ENCODE data around the gene LIMS3. TPM values are rescaled to one million over a fixed set of nuclear protein-coding genes. Genes with fewer than 3 reads are reported as not detected.
"Not testable (repeated sequence)": the region's sequence is repeated elsewhere in the genome, so short reads cannot be mapped to it uniquely, and the experiment has no call there.

The LIMS3 gene
- total RNA-seq, 1 donor from 2014 or later, result 7.1 TPM

GRCh38 chr2:109945362-109945761 is 46.9 kb downstream of the LIMS3 start:
- not testable (repeated sequence) for H3K27me3 Mint-ChIP-seq (ENCODE audit: low read depth, unreplicated experiment); H3K4me2 ChIP-seq (ENCODE audit: low read length); H3K9me3 ChIP-seq (ENCODE audit: insufficient read depth, low read depth, low read length); H3K9me3 Mint-ChIP-seq (ENCODE audit: unreplicated experiment); H3K79me2 ChIP-seq (ENCODE audit: insufficient read depth, low read length); DNase-seq (ENCODE audit: low read depth); H3K36me3 ChIP-seq (ENCODE audit: insufficient read depth, low read length); H3K4me1 ChIP-seq (ENCODE audit: insufficient read depth, low read length); H3K27ac ChIP-seq (ENCODE audit: low read depth, low read length); H2AFZ ChIP-seq (ENCODE audit: low read depth, low read length); H3K27ac Mint-ChIP-seq (ENCODE audit: unreplicated experiment); FAIRE-seq; H3K27me3 ChIP-seq (ENCODE audit: insufficient read depth, low read length); H3K4me3 Mint-ChIP-seq (ENCODE audit: unreplicated experiment); H3K36me3 Mint-ChIP-seq (ENCODE audit: low read depth, unreplicated experiment); H3K4me3 ChIP-seq (ENCODE audit: insufficient read depth, low read depth, low read length); H4K20me1 ChIP-seq (ENCODE audit: insufficient read depth, low read length); H3K9ac ChIP-seq (ENCODE audit: low read length); H3K4me1 Mint-ChIP-seq (ENCODE audit: low read depth, unreplicated experiment)

GRCh38 chr2:109947262-109947958 is 48.9 kb downstream of the LIMS3 start:
- not testable (repeated sequence) for H3K27me3 ChIP-seq (ENCODE audit: insufficient read depth, low read length); H3K9me3 Mint-ChIP-seq (ENCODE audit: unreplicated experiment); H2AFZ ChIP-seq (ENCODE audit: low read depth, low read length); DNase-seq (ENCODE audit: low read depth); H3K9ac ChIP-seq (ENCODE audit: low read length); H3K4me3 Mint-ChIP-seq (ENCODE audit: unreplicated experiment); H3K79me2 ChIP-seq (ENCODE audit: insufficient read depth, low read length); H3K9me3 ChIP-seq (ENCODE audit: insufficient read depth, low read depth, low read length); H3K27ac Mint-ChIP-seq (ENCODE audit: unreplicated experiment); H3K4me2 ChIP-seq (ENCODE audit: low read length); H3K27me3 Mint-ChIP-seq (ENCODE audit: low read depth, unreplicated experiment); H3K27ac ChIP-seq (ENCODE audit: low read depth, low read length); H3K4me1 Mint-ChIP-seq (ENCODE audit: low read depth, unreplicated experiment); H3K4me1 ChIP-seq (ENCODE audit: insufficient read depth, low read length); H3K36me3 ChIP-seq (ENCODE audit: insufficient read depth, low read length); H3K4me3 ChIP-seq (ENCODE audit: insufficient read depth, low read depth, low read length); FAIRE-seq; H4K20me1 ChIP-seq (ENCODE audit: insufficient read depth, low read length); H3K36me3 Mint-ChIP-seq (ENCODE audit: low read depth, unreplicated experiment)

- H3K9me3 ChIP-seq (ENCODE audit: insufficient read depth, low read depth, low read length); H3K27me3 Mint-ChIP-seq (ENCODE audit: low read depth, unreplicated experiment); H3K4me3 Mint-ChIP-seq (ENCODE audit: unreplicated experiment); H3K27ac ChIP-seq (ENCODE audit: low read depth, low read length); H3K9ac ChIP-seq (ENCODE audit: low read length); H2AFZ ChIP-seq (ENCODE audit: low read depth, low read length); FAIRE-seq; H3K79me2 ChIP-seq (ENCODE audit: insufficient read depth, low read length); DNase-seq (ENCODE audit: low read depth); H3K4me1 Mint-ChIP-seq (ENCODE audit: low read depth, unreplicated experiment); H4K20me1 ChIP-seq (ENCODE audit: insufficient read depth, low read length); H3K36me3 Mint-ChIP-seq (ENCODE audit: low read depth, unreplicated experiment); H3K4me3 ChIP-seq (ENCODE audit: insufficient read depth, low read depth, low read length); H3K4me2 ChIP-seq (ENCODE audit: low read length); H3K36me3 ChIP-seq (ENCODE audit: insufficient read depth, low read length); H3K4me1 ChIP-seq (ENCODE audit: insufficient read depth, low read length); H3K27me3 ChIP-seq (ENCODE audit: insufficient read depth, low read length); H3K27ac Mint-ChIP-seq (ENCODE audit: unreplicated experiment); H3K9me3 Mint-ChIP-seq (ENCODE audit: unreplicated experiment): not testable (repeated sequence)
Measured at GRCh38 chr2:109947959-109948520, 49.6 kb downstream of the LIMS3 start.

GRCh38 chr2:109950146-109950843 is 51.8 kb downstream of the LIMS3 start:
- H3K9ac ChIP-seq (ENCODE audit: low read length); H3K27ac ChIP-seq (ENCODE audit: low read depth, low read length); H3K27me3 ChIP-seq (ENCODE audit: insufficient read depth, low read length); H4K20me1 ChIP-seq (ENCODE audit: insufficient read depth, low read length); H3K4me1 ChIP-seq (ENCODE audit: insufficient read depth, low read length); H3K36me3 ChIP-seq (ENCODE audit: insufficient read depth, low read length); H3K79me2 ChIP-seq (ENCODE audit: insufficient read depth, low read length); H3K36me3 Mint-ChIP-seq (ENCODE audit: low read depth, unreplicated experiment); DNase-seq (ENCODE audit: low read depth); H3K4me3 ChIP-seq (ENCODE audit: insufficient read depth, low read depth, low read length); FAIRE-seq; H3K4me1 Mint-ChIP-seq (ENCODE audit: low read depth, unreplicated experiment); H3K4me3 Mint-ChIP-seq (ENCODE audit: unreplicated experiment); H3K27ac Mint-ChIP-seq (ENCODE audit: unreplicated experiment); H3K4me2 ChIP-seq (ENCODE audit: low read length); H2AFZ ChIP-seq (ENCODE audit: low read depth, low read length); H3K9me3 ChIP-seq (ENCODE audit: insufficient read depth, low read depth, low read length); H3K27me3 Mint-ChIP-seq (ENCODE audit: low read depth, unreplicated experiment); H3K9me3 Mint-ChIP-seq (ENCODE audit: unreplicated experiment): not testable (repeated sequence)

GRCh38 chr2:109963942-109964341 is 65.5 kb downstream of the LIMS3 start:
- H3K36me3 Mint-ChIP-seq (ENCODE audit: low read depth, unreplicated experiment); H3K27ac ChIP-seq (ENCODE audit: low read depth, low read length); H3K36me3 ChIP-seq (ENCODE audit: insufficient read depth, low read length); H3K27ac Mint-ChIP-seq (ENCODE audit: unreplicated experiment); H3K27me3 ChIP-seq (ENCODE audit: insufficient read depth, low read length); H3K4me3 Mint-ChIP-seq (ENCODE audit: unreplicated experiment); DNase-seq (ENCODE audit: low read depth); H4K20me1 ChIP-seq (ENCODE audit: insufficient read depth, low read length); H3K4me2 ChIP-seq (ENCODE audit: low read length); FAIRE-seq; H3K4me1 ChIP-seq (ENCODE audit: insufficient read depth, low read length); H2AFZ ChIP-seq (ENCODE audit: low read depth, low read length); H3K4me1 Mint-ChIP-seq (ENCODE audit: low read depth, unreplicated experiment); H3K9me3 ChIP-seq (ENCODE audit: insufficient read depth, low read depth, low read length); H3K79me2 ChIP-seq (ENCODE audit: insufficient read depth, low read length); H3K4me3 ChIP-seq (ENCODE audit: insufficient read depth, low read depth, low read length); H3K27me3 Mint-ChIP-seq (ENCODE audit: low read depth, unreplicated experiment); H3K9ac ChIP-seq (ENCODE audit: low read length); H3K9me3 Mint-ChIP-seq (ENCODE audit: unreplicated experiment): not testable (repeated sequence)

GRCh38 chr2:109965482-109965881 is 67.0 kb downstream of the LIMS3 start:
- H3K4me1 Mint-ChIP-seq (ENCODE audit: low read depth, unreplicated experiment); H3K4me3 Mint-ChIP-seq (ENCODE audit: unreplicated experiment); H3K4me1 ChIP-seq (ENCODE audit: insufficient read depth, low read length); FAIRE-seq; H3K4me3 ChIP-seq (ENCODE audit: insufficient read depth, low read depth, low read length); H3K36me3 ChIP-seq (ENCODE audit: insufficient read depth, low read length); H3K9me3 Mint-ChIP-seq (ENCODE audit: unreplicated experiment); H3K27ac ChIP-seq (ENCODE audit: low read depth, low read length); H3K4me2 ChIP-seq (ENCODE audit: low read length); H3K27ac Mint-ChIP-seq (ENCODE audit: unreplicated experiment); H4K20me1 ChIP-seq (ENCODE audit: insufficient read depth, low read length); H3K79me2 ChIP-seq (ENCODE audit: insufficient read depth, low read length); H2AFZ ChIP-seq (ENCODE audit: low read depth, low read length); H3K36me3 Mint-ChIP-seq (ENCODE audit: low read depth, unreplicated experiment); H3K27me3 ChIP-seq (ENCODE audit: insufficient read depth, low read length); H3K9ac ChIP-seq (ENCODE audit: low read length); H3K9me3 ChIP-seq (ENCODE audit: insufficient read depth, low read depth, low read length); DNase-seq (ENCODE audit: low read depth); H3K27me3 Mint-ChIP-seq (ENCODE audit: low read depth, unreplicated experiment): not testable (repeated sequence)
